Stimulated activated CD8-positive, alpha-beta memory T cell treated with anti-CD3 and anti-CD28 coated beads, Interleukin-7, amount 100 ng/mL, for 24 hours (primary cell): ENCODE data around the gene MPIG6B.

Source experiments
- DNase-seq: peaks from one replicate; pipeline ENCODE4 v3.0.0-alpha.2; 2020; ENCODE audit warnings: low read depth

The MPIG6B gene

DNA sequence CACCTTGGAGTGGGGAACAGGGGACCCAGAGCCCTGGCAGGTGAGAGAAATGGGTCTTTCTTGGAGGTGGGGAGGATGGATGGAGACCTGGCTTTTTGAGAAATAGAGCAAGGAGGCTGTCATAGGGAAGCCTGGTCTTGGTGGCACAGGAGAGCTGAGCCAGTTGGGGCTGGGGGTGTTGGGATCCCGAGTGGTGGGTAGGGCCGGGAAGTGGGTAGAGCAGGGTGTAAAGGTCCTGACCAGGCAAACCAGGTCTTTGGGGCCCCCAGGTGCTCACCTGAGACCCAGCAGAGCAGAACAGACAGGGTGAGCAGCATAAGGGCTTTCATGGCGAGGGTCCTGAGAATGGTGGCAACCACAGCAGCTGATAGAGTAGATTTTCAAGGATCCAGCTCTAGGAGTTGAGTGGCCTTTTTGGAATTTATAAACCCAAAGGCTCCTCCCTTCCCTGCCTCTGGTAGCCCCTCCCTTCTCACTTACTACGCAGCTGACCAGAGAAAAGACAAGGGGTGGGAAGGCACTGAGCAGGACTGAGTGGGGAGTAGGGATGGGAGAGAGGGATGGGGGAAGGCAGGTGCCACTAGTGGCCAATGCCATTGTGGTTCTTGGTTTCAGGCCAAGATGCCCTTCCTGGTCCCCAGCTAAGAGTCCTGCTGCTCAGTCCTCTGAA, 1.7 kb upstream of the MPIG6B start, which contains the start of gene LY6G6C:
LY6G6C (minus strand) TSS at position 396 of the 670 bp plus-strand sequence; CDS start at position 329, 67 bp downstream.
- DNase-seq: no peak

GRCh38 chr6:31722173-31722572, 1.0 kb upstream of the MPIG6B start:
- no peak for DNase-seq

DNA sequence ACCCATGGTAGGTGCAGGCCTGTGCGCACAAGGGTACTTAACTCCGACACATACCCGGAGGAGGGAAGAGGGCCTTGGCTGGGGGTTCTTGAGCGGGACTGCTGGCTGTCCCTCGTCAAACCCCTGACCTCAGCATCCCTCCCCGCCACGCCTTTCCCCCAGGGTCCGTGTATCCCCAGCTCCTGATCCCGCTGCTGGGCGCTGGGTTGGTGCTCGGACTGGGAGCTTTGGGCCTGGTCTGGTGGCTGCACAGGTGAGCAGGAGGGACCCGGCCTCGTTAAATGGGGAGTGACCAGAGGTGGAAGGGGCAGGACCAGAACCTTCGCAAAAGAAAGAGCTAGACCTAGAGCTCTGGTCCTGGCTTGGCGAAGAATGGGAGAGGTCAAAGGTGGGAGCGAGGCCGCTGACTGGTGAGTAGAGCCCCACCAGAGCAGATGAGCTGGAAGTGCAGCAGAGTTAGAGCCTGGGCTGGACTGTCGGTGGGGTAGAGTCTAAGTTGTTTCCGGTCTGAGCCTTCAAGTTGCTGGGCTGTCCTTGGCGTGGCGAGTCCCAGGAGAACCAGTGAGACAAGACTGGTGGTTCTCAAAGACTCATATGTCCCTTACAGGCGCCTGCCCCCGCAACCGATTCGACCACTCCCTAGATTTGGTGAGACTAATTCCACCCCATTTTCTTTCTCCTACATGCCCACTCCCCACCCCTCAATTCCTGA, 963 bp downstream of the MPIG6B start:
- DNase-seq: no peak

- no peak for DNase-seq
Measured at GRCh38 chr6:31725502-31726350, 2.6 kb downstream of the MPIG6B start.

- DNase-seq: no peak
Measured at GRCh38 chr6:31727034-31727716, 4.0 kb downstream of the MPIG6B start.

DNA sequence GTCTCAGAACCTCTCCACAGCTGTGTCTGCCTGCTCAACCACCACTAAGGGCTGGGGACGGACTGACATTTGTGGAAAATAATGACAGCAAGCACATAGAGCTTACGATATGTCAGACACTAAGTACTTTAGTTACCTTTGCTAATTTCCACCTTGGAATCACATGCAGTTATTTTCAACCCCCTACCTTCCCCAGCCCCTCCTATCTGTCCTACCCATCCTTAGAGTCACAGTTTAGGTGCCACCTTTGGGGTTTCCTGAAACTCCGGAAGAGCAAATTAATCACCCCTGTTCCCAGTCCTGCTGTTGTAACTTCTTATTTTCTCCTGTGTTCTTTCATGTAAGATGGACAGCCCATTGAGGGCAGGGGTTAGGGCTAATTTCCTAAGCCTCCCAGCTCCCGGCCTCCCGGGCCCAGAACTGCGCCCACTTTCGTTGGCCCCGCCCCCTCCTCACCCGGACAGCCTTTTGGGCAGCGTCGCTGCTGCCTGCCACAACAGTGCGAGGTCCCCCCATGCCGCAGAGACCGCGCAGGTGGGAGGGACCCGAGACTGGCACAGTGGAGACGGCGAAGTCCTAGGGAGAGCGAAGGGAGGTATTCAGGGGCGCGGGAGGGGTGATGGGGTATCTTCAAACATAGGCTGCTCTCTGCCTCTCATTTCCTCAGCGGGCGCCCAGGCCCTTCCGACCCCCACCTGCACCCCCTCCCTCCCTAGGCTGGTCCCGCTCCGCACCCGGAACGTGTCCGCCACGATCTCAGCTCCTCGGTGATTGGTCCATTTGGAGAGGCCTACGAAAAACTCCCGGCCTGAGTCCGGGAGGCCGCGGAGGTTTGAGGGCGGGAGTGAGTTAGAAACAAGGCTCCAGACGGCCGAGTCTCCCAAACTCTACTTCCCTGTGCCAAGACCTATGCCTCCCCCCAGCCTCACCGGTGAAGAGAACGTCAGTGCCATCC, 4.8 kb downstream of the MPIG6B start:
- no peak for DNase-seq

GRCh38 chr6:31728767-31729514, 5.8 kb downstream of the MPIG6B start, which contains the start of gene DDAH2:
Gene DDAH2 (minus strand): TSS chr6:31729299. CDS start chr6:31729161, 138 bp downstream.
- no peak for DNase-seq

- peak; percentile 61 for DNase-seq
Measured at GRCh38 chr6:31729515-31729978, 6.4 kb downstream of the MPIG6B start.

DNA sequence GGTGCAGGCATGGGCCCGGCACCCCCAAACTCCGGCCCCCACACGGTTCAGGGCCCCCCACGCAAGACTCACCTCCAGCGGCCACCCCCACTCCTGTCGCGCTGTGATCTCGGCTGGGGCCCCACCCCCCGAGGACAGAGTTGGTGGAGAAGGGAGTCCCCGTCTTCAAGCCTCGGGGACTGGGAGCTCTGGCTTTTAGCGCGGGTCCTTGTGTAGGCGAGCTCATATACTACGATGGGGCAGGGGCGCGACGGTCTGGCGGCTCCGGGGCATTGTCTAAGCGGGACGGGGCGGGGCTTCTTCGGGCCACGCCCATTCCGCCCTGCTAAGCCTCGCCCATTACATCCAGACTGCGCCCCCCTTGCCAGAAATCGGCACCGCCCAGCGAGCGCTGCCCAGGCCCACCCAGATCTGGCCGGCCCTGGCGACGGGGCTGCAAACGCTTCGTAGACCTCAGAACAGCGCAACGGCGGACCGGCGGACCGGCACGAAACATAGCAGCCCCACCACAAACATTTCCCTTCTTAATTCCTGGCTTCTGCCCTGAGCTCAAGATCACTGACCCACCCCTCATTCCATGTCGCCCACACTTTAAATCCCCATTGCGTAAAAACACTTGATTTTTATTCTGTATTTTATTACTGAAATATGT, 6.9 kb downstream of the MPIG6B start:
- peak; percentile 40 for DNase-seq

DNA sequence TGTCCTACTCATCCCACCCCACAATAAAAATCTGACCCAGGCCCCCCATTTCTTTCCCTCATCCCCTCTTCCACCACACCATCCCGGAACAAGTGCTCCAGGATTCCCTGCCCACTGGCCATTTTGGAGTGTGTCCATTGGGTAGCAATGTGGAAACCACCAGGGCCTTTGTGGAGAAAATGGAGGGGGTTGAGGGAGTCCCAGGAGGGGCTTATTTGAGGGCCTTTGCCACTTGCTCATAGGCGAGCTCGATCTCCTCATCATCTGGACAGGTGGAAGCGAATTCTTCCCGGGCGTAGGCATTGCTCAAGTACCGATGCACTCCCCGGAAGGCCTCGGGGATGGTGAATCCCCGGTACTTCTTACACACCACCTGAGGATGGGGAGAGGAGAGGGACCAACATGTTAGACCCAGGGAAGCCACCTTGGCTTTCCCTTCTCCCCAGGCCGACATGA, 7.5 kb downstream of the MPIG6B start:
- no peak for DNase-seq

DNA sequence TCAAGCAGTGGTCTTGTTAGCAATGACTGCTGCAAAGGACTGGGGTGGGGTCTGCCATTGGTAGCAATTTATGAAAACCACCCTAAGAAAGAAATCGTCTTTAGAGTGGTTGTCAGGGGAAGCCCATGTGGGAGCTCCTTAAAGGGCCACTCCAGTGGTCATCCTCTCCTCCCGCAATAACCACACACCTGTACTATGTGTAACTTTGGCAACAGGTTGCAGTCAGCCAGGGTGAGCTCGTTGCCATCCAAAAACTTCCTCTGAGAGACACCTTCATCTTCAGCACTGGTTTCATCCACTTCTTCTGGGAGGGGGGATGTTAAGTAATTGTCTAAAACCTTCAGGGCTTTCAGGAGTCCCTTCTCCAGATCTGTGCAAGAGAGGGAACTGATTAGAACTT, 8.9 kb downstream of the MPIG6B start:
- DNase-seq: no peak

GRCh38 chr6:31733734-31734133, 10.6 kb downstream of the MPIG6B start:
- DNase-seq: no peak

DNA sequence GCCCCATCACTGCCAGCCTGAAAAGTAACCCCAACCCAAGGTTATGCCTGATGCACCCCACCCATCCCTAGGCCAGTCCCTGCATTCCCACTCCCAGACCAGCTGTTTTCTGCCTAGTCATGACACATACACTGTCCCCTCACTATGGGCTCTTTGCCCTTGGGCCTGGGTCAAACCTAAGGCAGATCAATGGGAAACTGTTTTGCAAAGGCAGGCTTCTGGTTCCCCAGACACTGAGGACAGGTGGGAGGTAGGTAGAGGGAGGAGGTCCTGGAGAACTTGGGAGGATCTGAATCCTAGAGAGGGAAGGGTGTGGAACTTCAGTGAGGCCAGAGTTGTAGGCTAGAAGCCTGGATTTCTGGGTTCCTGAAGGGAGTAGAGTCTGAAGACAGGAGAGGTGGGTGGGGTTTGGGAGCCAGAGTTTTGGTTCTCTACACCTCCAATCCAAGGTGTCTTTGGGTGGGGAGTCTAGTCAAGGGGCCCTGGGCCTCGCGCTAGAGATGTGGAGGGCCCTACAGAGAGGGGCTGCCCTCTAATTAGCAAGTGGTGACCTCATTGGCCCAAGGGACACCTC, 11.2 kb downstream of the MPIG6B start:
- no peak for DNase-seq

- no peak for DNase-seq
Measured at GRCh38 chr6:31734821-31735406, 11.7 kb downstream of the MPIG6B start.

DNA sequence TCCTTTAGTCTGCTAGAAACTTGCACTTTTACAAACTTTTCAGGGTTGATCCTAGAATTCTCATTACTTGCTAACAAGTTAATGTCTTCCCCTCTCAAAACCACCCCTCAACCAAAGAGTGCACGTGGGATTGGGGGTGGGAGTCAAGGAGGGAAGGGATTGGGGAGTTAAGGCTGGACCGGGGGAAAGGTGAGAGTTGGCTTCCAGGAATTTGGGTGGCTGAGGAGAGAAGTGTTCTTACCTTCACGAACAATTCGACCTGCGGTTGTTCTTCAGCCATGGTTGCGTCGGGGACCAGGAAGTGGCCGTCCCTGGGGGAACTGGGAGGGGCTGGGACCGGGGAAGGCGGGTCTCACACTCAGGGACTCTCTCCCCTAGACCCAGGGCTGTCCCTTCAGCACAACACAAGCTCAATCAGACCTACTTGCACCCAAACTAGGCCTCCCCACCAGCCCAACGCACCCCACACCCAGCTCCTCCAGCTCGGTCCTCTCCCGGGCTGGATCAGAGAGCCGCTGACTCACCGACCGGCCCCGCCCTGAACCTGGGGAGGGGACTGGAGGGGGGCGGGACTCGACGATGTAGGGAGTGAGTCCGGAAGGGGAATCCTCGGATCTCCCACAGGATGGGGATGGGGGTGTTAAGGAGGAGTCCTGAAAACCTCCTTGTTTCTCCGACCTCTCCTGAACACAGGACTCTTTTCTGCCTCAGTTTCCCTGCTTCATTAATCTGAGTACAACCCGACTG, 13.0 kb downstream of the MPIG6B start, which contains the start of gene CLIC1:
CLIC1 (minus strand) TSS at position 510 of the 747 bp plus-strand sequence; CDS start at position 280, 230 bp downstream.
- DNase-seq: peak; percentile 62

DNA sequence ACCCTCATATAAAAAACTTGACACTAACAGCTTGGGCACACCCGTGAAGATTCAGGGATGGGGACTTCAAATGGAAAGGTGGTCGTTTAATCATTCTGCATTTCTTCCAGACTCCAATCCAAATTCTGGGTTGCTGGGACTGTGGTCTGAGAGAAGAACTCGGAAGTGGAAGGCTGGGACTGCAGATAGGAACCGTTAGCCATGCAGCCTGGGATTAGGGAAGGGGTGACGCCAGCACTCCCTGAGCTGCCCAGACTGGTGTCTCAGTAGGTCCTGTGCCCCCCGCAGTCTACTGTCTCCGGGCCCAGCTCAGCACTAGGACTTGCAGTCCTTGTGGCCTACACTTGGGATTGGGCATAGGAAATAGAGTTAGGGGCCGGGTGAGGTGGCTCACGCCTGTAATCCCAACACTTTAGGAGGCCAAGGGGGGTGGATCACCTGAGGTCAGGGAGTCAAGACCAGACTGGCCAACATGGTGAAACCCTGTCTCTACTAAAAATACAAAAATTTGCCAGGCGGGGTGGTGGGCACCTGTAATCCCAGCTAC, 13.7 kb downstream of the MPIG6B start:
- DNase-seq: no peak

DNA sequence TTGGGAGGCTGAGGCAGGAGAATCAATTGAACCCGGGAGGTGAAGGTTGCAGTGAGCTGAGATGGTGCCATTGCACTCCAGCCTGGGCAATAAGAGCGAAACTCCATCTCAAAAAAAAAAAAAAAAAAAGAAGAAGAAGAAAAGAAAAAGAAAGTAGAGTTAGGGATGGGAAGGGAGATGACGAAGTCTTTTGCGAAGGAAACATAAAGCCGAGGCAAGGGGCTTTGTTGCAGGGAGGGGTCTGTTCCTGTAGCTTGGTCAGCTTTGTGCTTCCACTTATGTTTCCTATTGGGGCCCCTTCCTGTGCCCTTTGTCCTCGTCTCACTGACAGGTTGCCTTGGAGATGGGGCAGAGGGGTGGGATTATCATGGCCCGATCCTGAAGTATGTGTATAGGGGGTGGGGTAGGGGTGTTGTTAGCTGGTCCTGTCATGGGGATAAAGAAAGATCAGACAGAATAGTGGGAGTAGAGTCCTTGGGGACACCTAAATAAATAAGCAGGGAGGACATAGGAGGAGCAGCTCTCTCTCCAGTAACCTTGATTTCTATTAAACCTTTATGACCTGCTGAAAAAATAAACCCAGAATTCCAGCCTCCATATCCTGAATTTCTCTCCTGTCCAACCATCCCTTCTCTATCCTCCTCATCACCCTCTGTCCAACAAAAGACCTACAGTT, 14.3 kb downstream of the MPIG6B start:
- no peak for DNase-seq
